ENCODE data around the gene ERC2.

ERC2 gene

GRCh38 chr3:55782351-55782750 is 685.9 kb downstream of the ERC2 start:
- TF ChIP-seq CTCF (conservative IDR thresholded peaks at IDR 0.05; ENCODE audit: low read length) (no peak), EZH2phosphoT487 (IDR thresholded peaks at IDR 0.05; ENCODE audit: borderline replicate concordance) (no peak)

GRCh38 chr3:55780913-55781312 is 687.4 kb downstream of the ERC2 start:
- no peaks in the 10 kb centered on the region for H3K9me2 ChIP-seq (replicated peaks; ENCODE audit: low read depth, low read length)
- H3K27me3 ChIP-seq (ENCODE audit: insufficient read depth, low read length, poor library complexity, severe bottlenecking) = no peaks in the 10 kb centered on the region
- no peaks in the 10 kb centered on the region for H3K79me2 ChIP-seq (ENCODE audit: insufficient read depth, low read length)
- no peak overlapping the region for H3K4me2 ChIP-seq (ENCODE audit: low read depth, low read length, poor library complexity, severe bottlenecking)
- H3K9ac ChIP-seq (ENCODE audit: low read depth, low read length, poor library complexity, severe bottlenecking) = no peak overlapping the region
- no peaks in the 10 kb centered on the region for H3F3A ChIP-seq (ENCODE audit: low read depth)
- no peak overlapping the region for H2AFZ ChIP-seq (ENCODE audit: low read length)
- no peak overlapping the region for H3K4me3 ChIP-seq (ENCODE audit: low read length, poor library complexity, severe bottlenecking)
- peaks cover 9% of the 10 kb centered on the region for H3K4me1 ChIP-seq (ENCODE audit: insufficient read depth, low read length, poor library complexity, severe bottlenecking)
- H3K9me3 ChIP-seq (ENCODE audit: insufficient read depth, low read depth, low read length) = no peaks in the 10 kb centered on the region
- H3K36me3 ChIP-seq (ENCODE audit: insufficient read depth, low read length) = no peaks in the 10 kb centered on the region
- no peaks in the 10 kb centered on the region for H4K20me1 ChIP-seq (ENCODE audit: insufficient read depth, low read length, poor library complexity, severe bottlenecking)
- TF ChIP-seq CTCF (conservative IDR thresholded peaks at IDR 0.05; ENCODE audit: low read length) = no peak
- TF ChIP-seq EZH2phosphoT487 (IDR thresholded peaks at IDR 0.05; ENCODE audit: borderline replicate concordance) = no peak

More at GRCh38 chr3:55782351-55782750, 685.9 kb downstream of the ERC2 start:
- Histone ChIP-seq H3K27me3 (ENCODE audit: insufficient read depth, low read length, poor library complexity, severe bottlenecking) (no peaks in the 10 kb centered on the region), H3K79me2 (ENCODE audit: insufficient read depth, low read length) (no peaks in the 10 kb centered on the region), H3K4me3 (ENCODE audit: low read length, poor library complexity, severe bottlenecking) (no peak overlapping the region), H2AFZ (ENCODE audit: low read length) (no peak overlapping the region), H3K9me3 (ENCODE audit: insufficient read depth, low read depth, low read length) (no peaks in the 10 kb centered on the region), H3K9ac (ENCODE audit: low read depth, low read length, poor library complexity, severe bottlenecking) (no peak overlapping the region), H3K36me3 (ENCODE audit: insufficient read depth, low read length) (no peaks in the 10 kb centered on the region), H3K4me1 (ENCODE audit: insufficient read depth, low read length, poor library complexity, severe bottlenecking) (peaks cover 9% of the 10 kb centered on the region), H3K9me2 (replicated peaks; ENCODE audit: low read depth, low read length) (no peaks in the 10 kb centered on the region), H3K4me2 (ENCODE audit: low read depth, low read length, poor library complexity, severe bottlenecking) (no peak overlapping the region), H3F3A (ENCODE audit: low read depth) (no peaks in the 10 kb centered on the region), H4K20me1 (ENCODE audit: insufficient read depth, low read length, poor library complexity, severe bottlenecking) (no peaks in the 10 kb centered on the region)

GRCh38 chr3:55779543-55779942 is 688.7 kb downstream of the ERC2 start:
- Histone ChIP-seq H3K9me3 (ENCODE audit: insufficient read depth, low read depth, low read length) (no peaks in the 10 kb centered on the region), H3K4me3 (ENCODE audit: low read length, poor library complexity, severe bottlenecking) (no peak overlapping the region), H3K79me2 (ENCODE audit: insufficient read depth, low read length) (no peaks in the 10 kb centered on the region), H3K9me2 (replicated peaks; ENCODE audit: low read depth, low read length) (no peaks in the 10 kb centered on the region), H3K4me2 (ENCODE audit: low read depth, low read length, poor library complexity, severe bottlenecking) (no peak overlapping the region), H3K4me1 (ENCODE audit: insufficient read depth, low read length, poor library complexity, severe bottlenecking) (peaks cover 9% of the 10 kb centered on the region), H3K9ac (ENCODE audit: low read depth, low read length, poor library complexity, severe bottlenecking) (no peak overlapping the region), H3F3A (ENCODE audit: low read depth) (no peaks in the 10 kb centered on the region), H2AFZ (ENCODE audit: low read length) (no peak overlapping the region), H3K36me3 (ENCODE audit: insufficient read depth, low read length) (no peaks in the 10 kb centered on the region), H4K20me1 (ENCODE audit: insufficient read depth, low read length, poor library complexity, severe bottlenecking) (no peaks in the 10 kb centered on the region), H3K27me3 (ENCODE audit: insufficient read depth, low read length, poor library complexity, severe bottlenecking) (no peaks in the 10 kb centered on the region)
- no peak for TF ChIP-seq EZH2phosphoT487 (IDR thresholded peaks at IDR 0.05; ENCODE audit: borderline replicate concordance)
- no peak for TF ChIP-seq CTCF (conservative IDR thresholded peaks at IDR 0.05; ENCODE audit: low read length)
